ENCODE measurements around the gene GNG7. TPM values are rescaled to one million over a fixed set of nuclear protein-coding genes. Genes with fewer than 3 reads are reported as not detected.
A peak's percentile ranks its signal among the peaks of the same experiment; 100 is the strongest.

Gene GNG7
- total RNA-seq, 1 experiment from 2014 or later = not detected

- no peak for DNase-seq (ENCODE audit: low read depth)
Measured at GRCh38 chr19:2726904-2727639, 24.6 kb upstream of the GNG7 start.

GRCh38 chr19:2726160-2726855 lies 23.8 kb upstream of the GNG7 start:
- no peak for DNase-seq (ENCODE audit: low read depth)

DNA sequence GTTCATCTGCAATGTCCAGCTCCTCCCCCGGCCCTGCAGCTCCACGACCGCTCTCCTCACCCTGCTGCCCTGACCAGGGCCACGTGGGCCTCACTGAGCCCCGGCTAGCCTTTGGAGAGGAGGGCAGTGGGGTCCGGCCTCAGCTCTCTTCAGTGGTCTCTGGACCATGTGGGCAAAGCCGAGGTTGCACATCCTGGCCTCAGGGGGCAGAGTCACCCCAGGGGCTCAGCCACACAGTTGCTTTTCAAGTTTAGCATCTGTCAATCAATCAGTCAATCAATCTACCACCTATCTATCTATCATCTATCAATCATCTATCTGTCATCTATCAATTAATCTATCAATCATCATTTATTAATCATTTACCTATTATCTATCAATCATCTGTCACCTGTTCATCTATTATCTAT lies 21.7 kb upstream of the GNG7 start:
- no peak for DNase-seq (ENCODE audit: low read depth)

DNA sequence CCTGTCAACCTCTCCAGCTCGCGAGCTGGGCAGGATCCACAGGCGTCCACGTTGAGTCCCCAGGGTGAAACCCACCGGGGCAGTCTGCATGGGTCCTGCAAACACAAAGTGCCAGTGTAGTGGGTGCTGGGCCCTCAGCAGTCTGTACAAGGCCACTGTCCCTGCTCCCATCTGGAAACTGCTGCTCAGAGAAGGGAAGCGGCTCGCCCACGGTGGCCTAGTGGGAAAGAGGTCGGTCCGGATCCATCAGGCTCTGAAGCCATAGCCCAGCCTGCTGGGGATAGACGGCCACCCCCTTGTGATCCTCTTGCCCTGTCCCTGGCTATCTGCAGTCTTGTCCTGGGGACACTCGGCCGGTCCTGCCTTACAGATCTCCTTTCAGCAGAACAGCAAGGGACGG lies 21.3 kb upstream of the GNG7 start:
- no peak for DNase-seq (ENCODE audit: low read depth)

GRCh38 chr19:2723345-2723715 lies 20.8 kb upstream of the GNG7 start:
- DNase-seq (ENCODE audit: low read depth) = no peak

DNA sequence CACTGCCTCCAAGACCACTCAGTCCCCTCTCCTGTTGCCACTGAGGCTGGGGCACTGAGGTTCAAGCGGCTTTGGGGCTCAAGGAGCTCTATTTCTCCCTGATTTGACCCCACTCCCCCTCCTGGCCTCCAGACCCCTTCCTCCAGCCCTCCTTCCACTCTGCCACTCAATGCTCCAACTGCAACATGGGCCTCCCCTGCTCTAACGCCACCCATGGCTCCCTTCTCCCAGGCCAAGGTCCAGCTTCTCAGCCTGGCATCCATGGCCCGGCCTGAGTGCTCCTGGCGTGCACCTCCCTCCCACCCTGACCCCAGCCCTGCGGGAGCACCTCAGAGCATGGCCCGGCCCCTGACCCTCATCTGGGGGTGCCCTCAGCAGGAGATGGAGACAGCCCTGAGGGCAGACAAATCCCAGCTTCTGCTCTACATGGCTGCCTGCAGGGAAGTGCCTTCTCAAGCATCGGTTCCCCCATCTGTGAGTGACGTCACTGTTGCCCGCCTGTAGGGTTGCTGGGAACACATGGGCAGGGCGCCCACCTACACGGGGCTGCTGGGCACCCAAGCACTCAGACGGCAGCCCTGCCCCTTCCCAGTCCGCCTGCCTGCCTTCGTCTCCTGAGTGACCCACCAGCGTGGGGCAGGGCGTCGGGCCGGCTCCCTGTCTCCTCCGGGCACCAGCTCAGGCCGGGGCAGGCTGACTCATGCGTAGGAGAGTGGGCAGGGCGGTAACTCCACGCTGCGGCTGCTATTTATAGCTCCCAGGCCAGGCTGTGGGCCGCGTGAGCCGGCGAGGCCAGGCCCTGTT lies 20.2 kb upstream of the GNG7 start:
- DNase-seq (ENCODE audit: low read depth) = peak; percentile 66

GRCh38 chr19:2721570-2722540 lies 19.4 kb upstream of the GNG7 start:
- no peak for DNase-seq (ENCODE audit: low read depth)

- no peak for DNase-seq (ENCODE audit: low read depth)
Measured at GRCh38 chr19:2720777-2721569, 18.5 kb upstream of the GNG7 start, which contains the start of gene DIRAS1. Gene DIRAS1, minus strand, starts transcription at chr19:2721372. Its CDS starts 3,566 bp downstream, at chr19:2717806.

DNA sequence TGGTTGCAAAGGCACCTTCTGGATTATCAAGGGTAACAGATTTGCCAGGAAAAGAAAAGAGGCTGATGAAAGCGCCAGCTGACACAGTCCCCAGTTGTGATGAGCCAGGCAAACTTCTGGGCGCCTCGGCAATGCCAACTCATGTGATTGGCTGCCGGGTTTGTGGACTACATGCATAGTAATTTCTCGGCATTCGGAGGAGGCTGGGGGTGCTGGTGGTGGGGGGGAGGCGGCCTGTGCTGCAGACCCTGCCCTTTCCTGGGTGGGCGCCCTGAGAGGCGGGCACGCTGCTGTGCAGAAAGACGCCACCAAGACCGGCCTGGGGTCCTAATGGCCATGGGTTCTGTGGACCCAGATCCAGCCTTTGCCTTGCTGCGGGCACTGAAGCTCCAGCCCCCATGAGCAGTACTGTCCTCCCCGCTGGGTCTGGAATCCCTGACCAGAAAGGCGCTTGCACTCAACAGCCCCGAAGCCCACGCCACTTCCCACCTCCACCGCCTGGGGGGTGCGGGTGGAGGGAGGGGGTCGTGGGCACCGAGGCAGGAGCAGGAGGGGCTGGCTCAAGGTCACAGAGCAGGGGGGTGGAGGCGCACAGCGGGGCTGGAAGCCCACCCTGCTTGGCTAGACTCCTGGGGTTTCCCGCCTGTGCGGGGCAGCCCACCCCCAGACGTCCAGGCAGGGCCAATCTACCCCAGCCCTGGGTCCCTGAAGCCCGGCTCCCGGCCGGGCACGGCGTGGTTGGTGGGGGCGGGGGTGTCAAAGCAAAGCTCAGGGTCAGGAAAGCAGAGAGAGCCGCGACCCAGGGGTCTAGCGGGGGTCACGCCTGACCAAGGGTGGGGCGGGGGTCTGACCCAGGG lies 17.7 kb upstream of the GNG7 start:
- no peak for DNase-seq (ENCODE audit: low read depth)

DNA sequence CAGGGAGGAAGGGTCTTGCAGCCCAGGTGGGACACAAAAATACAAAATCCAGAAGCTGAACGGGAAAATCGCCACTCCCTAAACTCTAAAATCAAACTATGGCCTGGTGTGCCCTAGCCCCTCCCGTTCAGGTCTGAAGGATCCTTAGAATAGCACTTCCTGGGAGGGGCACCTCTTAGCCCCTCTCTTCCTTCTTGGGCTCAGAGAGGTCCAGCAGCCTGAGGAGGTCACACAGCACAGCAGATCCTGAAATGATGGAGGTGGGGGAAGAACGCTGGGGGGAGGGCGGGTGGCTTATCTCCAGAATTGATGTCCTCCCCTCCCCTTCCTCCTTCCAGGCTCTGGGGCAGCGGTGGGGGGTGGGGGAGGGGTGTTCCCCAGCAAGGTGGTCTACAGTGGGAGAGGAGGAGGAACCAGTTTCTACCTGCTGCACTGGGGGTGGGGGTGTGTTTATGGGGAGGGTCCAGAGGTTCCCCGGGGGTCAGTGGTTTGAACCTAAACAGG lies 16.8 kb upstream of the GNG7 start:
- no peak for DNase-seq (ENCODE audit: low read depth)

DNA sequence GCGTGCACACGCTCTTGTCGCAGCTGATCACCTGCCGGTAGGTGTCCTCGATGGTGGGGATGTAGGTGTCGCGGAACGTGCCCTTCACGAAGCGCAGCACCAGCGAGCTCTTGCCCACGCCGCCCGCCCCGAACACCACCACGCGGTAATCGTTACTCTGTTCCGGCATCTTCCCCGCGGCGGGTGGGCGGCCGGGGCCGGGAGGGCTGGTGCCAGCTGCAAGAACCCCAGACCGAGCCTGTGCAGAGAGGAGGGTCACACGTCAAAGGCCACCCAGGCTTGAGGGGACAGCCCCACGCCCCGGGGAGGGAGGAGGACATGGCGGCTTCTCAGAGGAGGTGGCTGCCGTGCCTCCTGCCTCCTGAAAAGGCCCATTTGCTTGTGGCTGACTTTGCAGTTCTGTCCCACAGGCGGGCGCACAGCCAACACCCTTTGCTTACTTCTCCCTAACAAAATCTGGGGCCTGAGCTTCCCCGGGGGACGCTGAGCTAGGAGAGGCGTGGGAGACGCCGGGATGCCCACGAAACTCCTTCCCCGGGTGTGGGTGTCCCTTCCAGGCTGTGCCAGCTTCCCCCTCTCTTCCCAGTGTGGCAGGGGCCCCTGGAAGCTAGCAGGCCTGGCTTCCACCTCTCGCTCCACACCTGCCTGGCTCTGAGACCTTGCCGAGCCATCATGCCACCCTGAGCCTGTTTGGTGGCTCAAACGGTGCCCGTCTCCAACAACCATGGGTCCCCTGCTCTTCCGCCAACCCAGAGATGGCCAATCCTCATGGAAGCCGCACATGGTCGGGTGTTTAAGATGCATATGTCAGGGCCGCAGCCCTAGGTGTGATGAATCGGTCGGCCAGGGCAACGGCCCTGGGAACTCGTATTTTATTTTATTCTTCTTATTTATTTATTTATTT lies 15.4 kb upstream of the GNG7 start:
- no peak for DNase-seq (ENCODE audit: low read depth)

- DNase-seq (ENCODE audit: low read depth) = no peak
Measured at GRCh38 chr19:2716722-2717637, 14.5 kb upstream of the GNG7 start.

DNA sequence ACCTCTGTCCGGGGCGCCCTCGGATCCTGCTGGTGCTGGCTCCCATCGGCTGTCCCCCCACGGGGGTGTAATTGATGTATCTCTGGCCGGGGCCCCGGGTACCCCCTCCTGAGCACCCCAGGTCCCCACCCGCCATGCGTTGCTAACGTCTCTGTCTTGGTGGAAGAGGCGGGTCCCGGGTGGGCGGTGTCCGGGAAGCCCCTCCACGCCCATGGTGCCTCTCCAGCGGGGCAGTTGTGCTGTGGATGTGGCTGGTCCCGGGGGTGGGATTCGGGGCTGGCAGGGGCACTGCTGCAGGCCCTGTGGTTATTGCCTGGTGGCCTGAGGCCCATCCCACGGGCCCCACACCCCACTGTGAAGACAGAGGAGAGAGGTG lies 13.8 kb upstream of the GNG7 start:
- DNase-seq (ENCODE audit: low read depth) = no peak

- DNase-seq (ENCODE audit: low read depth) = no peak
Measured at GRCh38 chr19:2715470-2716274, 13.2 kb upstream of the GNG7 start.

GRCh38 chr19:2714531-2715269 lies 12.2 kb upstream of the GNG7 start:
- DNase-seq (ENCODE audit: low read depth) = no peak
